SK-N-SH treated with all-trans-retinoic acid at 6 μM for 48 hours (cell line): Measurements from ENCODE around the gene MEIS1.

Source experiments
- BACH2 ChIP-seq: fragments of 250-450 bp; sonication (Bioruptor Pico); IDR thresholded peaks from 2 replicates; pipeline ENCODE4 v1.9.0; 2021; ENCODE audit warnings: mild to moderate bottlenecking, borderline replicate concordance
- CREB5 ChIP-seq: fragments of 250-450 bp; sonication (Bioruptor Pico); IDR thresholded peaks from 2 replicates; pipeline ENCODE4 v1.5.1; 2020; ENCODE audit warnings: low read depth, mild to moderate bottlenecking, moderate library complexity
- CSDC2 ChIP-seq: fragments of 250-450 bp; sonication (Bioruptor Pico); IDR thresholded peaks from 2 replicates; pipeline ENCODE4 v1.5.0; 2020; ENCODE audit warnings: mild to moderate bottlenecking, moderate library complexity
- RARB ChIP-seq: fragments of 250-450 bp; sonication (Bioruptor Pico); IDR thresholded peaks from 2 replicates; pipeline ENCODE4 v1.8.0; 2021; ENCODE audit warnings: mild to moderate bottlenecking, moderate library complexity
- TCF4 ChIP-seq: fragments of 250-450 bp; sonication (Bioruptor Pico); IDR thresholded peaks from 2 replicates; pipeline ENCODE4 v1.8.0; 2021; ENCODE audit warnings: mild to moderate bottlenecking, moderate library complexity, borderline replicate concordance

- TF ChIP-seq CREB5 (CRISPR knock-in tag), result no peak
- TF ChIP-seq BACH2 (CRISPR knock-in tag), result no peak
- TF ChIP-seq TCF4 (CRISPR knock-in tag), result peak; percentile 34; the same call in 1 of the 2 replicates
- no peak for TF ChIP-seq CSDC2 (CRISPR knock-in tag)
- TF ChIP-seq RARB (CRISPR knock-in tag), result no peak
Observed at GRCh38 chr2:66526180-66526579, 91.3 kb downstream of the MEIS1 start.
